HK-2 (cell line): ENCODE measurements around the gene PRSS21.

Source experiments
- DNase-seq: peaks from one replicate; pipeline ENCODE4 v3.0.0-alpha.2; 2018; ENCODE audit not compliant: unreplicated experiment

Gene PRSS21

DNA sequence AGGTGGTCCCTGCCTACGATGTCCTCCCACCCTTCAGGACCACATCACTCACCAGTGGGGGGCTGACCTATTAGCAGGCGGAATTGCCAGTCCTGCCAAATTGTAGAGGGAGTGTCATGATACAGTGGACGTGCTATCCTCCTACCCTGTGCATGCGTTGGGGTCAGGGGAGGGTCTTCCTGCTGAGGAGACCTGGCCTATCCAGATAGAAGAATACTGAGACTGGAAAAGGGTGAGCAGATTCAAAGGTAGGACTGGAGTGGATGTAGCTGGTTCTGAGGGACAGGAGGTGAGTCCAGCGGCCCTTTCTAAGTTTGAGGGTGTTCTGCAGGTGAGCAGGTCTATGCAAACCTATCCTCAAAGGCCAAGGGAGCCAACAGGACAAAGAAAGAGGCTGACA is 10.8 kb upstream of the PRSS21 start:
- DNase-seq = no peak

DNA sequence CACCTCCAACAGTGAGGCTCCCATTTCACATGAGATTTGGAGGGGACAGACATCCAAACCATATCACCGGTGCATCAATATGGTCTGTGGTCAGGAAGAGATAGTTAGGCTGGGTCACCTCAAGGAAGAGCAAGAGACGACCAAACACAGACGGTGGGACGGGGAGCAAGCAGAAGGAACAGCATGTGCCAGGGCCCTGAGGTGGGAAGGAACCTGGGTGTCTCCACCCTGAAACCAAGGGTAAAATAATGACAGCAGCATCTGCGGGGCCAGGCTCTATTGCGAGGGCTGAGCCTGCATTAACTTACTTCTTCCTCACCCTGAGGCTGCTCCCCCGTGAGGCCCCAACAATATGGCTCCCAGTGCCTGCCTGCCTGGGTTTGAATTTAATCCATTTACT is 8.9 kb upstream of the PRSS21 start:
- DNase-seq = no peak

GRCh38 chr16:2809149-2809760 is 7.8 kb upstream of the PRSS21 start:
- no peak for DNase-seq

- DNase-seq = no peak
Observed at GRCh38 chr16:2810651-2811050, 6.4 kb upstream of the PRSS21 start.

- no peak for DNase-seq
Observed at GRCh38 chr16:2811703-2812471, 5.2 kb upstream of the PRSS21 start.

- DNase-seq = no peak
Observed at GRCh38 chr16:2813771-2814221, 3.2 kb upstream of the PRSS21 start.

DNA sequence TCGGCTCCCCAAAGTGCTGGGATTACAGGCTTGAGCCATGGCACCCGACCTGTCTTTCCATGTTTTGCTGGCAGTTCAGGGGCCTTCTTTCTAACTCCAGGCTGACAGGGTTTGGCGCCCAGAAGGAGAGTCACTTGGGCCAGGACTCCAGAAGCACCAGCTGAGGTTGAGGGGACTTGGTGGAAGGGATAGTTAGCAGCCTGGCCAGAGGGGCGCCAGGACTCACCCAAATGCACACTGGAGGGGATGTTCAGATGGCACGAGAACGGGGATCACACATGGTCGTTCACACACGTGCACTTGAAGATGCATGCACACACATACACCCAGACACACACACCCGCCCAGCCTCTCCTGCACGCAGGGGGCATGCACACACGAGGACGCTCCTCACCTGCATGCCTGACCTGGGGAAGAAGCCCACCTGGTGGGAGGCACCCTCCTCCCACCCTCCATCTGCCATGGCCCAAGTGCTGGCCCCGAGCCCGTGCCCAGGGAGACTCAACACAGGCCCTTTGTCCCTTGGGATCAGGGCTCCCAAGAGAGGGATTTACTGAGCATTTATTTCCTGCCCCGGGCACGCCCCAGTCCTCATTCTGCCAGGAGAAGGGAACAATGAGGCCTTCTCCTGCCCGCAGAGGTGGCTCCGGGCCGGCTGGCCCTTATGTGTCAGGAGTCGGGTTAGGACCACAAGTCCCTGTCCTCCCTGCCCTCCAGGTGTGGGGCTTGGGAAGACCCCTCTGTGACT is 2.3 kb upstream of the PRSS21 start:
- no peak for DNase-seq

GRCh38 chr16:2815299-2815771 is 1.7 kb upstream of the PRSS21 start:
- no peak for DNase-seq

DNA sequence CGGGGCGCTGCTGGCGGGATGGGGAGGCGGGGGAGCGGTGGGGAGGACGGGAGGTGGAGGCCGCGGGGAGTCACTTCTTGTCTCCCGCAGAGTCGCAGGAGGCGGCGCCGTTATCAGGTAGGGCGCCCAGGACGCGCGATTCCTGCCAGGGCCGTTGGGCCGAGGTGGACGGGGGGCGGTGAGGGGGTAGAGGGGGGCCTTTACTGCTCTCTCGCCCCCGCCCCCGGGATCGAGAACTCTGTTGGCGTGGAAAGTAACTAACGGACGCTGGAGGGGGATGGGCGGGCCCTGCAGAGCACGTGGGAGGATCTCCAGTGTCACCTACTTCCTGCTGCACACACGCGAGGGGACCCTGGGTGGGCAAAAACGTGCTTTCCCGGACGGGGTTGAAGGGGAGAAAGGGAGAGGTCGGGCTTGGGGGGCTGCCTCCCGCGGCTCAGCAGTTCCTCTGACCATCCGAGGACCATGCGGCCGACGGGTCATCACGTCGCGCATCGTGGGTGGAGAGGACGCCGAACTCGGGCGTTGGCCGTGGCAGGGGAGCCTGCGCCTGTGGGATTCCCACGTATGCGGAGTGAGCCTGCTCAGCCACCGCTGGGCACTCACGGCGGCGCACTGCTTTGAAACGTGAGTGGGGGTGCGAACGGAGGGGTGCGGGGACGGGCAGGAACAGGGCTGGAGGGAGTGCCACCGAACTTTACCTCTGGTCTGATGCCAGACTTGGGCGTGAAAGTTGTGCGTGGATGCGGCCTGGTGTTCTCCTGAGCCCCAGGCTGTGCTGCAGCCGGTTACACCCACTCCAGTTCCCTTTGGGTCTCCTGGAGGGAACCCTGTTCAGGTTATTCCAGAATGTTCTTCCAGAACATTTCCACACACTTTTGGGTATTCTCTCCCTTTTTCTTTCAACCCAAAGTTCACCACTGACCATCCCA is 569 bp downstream of the PRSS21 start:
- DNase-seq = no peak

GRCh38 chr16:2818272-2818876 is 1.3 kb downstream of the PRSS21 start:
- DNase-seq = no peak

- DNase-seq = no peak
Observed at GRCh38 chr16:2819179-2819938, 2.3 kb downstream of the PRSS21 start.

DNA sequence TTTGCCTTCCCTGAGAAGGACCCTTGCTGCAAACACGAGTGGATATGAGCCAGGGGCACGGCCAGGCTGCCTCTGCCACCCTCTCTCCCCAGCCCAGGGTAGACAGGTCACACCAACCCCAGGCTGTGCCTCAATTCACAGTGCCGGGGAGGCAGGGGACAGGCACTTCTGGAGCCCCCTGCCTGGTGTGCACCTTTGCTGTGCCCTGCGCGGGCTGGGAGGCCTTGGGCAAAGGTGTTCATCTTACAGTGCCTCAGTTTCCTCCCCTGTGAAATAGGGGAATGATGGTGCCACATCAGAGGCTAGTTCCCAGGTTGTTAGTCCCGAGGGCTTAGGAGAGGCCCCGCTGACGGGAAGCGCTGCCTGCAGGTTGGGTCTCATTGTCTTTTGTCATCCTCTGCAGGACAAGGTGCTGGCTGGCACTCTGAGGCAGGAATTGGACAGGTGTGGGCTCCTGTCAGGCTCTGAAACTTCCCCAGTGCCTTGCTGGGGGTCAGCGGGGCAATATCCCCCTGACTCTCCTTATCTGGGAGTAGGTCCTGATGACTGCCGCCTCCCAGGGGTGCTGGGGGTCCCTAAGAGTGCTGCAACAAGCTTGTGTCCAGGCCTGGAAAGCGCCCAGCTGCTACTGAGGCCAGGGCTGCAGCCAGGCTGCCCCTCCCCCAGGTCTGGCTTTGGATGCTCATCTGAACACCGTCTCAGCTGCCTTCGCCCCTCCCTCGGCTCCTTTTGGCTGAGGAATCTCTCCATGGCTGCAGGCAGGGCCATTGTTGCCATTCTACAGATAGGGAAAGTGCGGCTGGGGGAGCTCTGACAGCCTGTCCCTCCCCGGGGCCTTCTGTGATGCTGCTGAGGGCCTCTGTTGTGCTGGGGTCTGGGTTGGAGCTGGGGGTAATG is 3.1 kb downstream of the PRSS21 start:
- DNase-seq = no peak

GRCh38 chr16:2820836-2821486 is 3.9 kb downstream of the PRSS21 start:
- no peak for DNase-seq

DNA sequence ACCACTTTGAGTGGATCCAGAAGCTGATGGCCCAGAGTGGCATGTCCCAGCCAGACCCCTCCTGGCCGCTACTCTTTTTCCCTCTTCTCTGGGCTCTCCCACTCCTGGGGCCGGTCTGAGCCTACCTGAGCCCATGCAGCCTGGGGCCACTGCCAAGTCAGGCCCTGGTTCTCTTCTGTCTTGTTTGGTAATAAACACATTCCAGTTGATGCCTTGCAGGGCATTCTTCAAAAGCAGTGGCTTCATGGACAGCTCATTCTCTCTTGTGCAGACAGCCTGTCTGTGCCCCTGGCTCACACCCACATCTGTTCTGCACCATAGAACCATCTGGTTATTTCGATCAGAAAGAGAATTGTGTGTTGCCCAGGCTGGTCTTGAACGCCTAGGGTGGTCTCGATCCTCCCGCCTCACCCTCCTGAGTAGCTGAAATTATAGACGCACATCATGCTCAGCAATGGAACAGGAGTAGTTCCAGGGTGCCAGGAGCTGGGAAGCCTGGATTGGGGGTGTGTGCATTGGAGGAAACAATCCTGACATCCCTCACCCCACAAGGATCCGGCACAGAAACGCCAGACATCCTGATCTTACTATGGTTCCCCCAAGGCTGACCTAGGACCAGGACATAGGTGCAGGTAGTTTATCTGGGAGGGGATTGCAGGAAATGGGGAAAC is 4.6 kb downstream of the PRSS21 start:
- no peak for DNase-seq

DNA sequence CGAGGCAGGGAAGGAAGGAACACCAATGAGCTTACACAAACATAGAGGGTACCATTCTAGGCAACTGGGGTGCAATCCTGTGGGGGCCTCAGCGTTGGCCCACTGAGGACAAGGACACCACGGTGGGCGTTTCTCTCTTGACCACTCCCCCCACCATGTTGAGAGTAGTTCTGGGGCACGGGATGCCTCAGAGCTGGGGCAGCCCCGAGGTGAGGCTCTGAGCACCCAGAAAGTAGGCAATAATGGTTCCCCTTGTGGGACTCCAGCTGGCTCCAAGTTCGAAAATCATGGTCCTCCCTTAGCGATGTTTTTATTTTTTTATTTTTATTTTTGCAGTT is 5.1 kb downstream of the PRSS21 start:
- no peak for DNase-seq

DNA sequence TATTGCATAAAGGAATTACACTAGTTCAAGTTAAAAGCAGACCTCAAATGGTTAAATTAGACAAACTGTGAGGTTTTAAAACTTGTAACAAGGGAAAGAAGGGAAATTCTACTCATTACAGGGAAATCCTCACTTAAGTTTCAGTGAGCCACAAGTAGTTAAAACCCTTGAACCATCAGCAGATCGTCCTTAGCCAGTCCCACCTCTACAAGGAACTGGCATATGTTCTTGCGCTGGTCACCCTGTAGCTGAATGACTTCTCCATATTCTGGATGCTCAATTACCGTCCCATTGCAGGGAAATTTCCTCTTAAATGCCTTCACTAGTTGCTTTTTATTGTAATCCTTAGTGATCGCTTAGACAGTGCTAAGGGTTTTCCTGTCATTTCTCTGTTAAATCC is 5.5 kb downstream of the PRSS21 start:
- DNase-seq = no peak

DNA sequence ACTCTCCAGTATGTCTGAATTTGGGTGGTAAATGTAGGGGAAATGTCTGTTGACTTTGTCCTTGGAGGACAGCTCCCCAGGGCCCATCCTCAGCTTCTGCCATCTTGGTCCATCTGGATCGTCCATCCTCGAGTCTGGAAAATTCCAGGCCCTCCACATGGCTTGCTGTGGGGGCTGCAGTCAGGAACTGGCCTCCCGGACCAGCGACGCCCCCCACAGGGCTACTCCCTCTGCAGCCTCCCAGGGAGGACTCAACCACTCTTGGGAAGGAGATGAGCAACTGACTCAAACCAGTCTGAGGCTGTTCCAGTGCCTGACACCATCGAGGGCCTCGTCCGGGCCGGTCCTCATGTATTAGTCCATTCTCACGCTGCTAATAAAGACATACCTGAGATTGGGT is 7.6 kb downstream of the PRSS21 start:
- no peak for DNase-seq

DNA sequence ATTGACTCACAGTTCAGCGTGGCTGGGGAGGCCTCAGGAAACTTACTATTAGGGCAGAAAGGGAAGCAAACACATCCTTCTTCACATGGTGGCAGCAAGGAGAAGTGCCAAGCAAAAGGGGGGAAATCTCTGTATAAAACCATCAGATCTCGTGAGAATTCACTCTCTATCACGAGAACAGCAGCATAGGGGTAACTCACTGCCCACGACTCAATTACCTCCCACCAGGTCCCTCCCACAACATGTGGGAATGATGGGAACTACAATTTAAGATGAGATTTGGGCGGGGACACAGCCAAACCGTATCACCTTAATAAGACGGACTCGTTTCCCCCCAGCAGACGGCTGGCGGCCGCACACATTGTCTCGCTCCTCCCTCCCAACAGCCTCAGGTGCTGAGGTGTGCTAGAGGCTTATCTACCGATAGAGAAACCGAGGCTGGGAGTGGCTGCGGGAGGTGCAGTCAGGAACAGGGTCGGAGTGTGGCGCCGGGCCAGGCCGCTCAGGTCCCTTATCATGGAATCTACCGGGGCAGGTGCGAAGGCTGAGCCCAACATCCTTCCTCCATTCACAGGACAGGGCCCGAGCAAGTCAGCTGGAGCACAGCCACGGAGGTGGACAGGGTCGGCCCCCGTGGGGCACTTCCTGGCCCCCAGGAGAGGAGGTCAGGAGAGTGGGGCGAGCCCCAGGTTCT is 8.2 kb downstream of the PRSS21 start:
- DNase-seq = no peak
